GM18511 (cell line): ENCODE results near the gene PLIN5.

Experiments used
- ATAC-seq: cut with Tn5 transposase; IDR thresholded peaks from one replicate; pipeline ENCODE4 v1.9.1; 2021; ENCODE audit warnings: mild to moderate bottlenecking, moderate library complexity; ENCODE audit not compliant: unreplicated experiment

The PLIN5 gene, protein sequence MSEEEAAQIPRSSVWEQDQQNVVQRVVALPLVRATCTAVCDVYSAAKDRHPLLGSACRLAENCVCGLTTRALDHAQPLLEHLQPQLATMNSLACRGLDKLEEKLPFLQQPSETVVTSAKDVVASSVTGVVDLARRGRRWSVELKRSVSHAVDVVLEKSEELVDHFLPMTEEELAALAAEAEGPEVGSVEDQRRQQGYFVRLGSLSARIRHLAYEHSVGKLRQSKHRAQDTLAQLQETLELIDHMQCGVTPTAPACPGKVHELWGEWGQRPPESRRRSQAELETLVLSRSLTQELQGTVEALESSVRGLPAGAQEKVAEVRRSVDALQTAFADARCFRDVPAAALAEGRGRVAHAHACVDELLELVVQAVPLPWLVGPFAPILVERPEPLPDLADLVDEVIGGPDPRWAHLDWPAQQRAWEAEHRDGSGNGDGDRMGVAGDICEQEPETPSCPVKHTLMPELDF

GRCh38 chr19:4534836-4535658 lies at the start of gene PLIN5:
TSS of gene PLIN5 (minus strand) at chr19:4535224. CDS start at chr19:4534074, 1,150 bp downstream.
- no peak for ATAC-seq

GRCh38 chr19:4583961-4584669 lies 49.1 kb upstream of the PLIN5 start:
- ATAC-seq = no peak

DNA sequence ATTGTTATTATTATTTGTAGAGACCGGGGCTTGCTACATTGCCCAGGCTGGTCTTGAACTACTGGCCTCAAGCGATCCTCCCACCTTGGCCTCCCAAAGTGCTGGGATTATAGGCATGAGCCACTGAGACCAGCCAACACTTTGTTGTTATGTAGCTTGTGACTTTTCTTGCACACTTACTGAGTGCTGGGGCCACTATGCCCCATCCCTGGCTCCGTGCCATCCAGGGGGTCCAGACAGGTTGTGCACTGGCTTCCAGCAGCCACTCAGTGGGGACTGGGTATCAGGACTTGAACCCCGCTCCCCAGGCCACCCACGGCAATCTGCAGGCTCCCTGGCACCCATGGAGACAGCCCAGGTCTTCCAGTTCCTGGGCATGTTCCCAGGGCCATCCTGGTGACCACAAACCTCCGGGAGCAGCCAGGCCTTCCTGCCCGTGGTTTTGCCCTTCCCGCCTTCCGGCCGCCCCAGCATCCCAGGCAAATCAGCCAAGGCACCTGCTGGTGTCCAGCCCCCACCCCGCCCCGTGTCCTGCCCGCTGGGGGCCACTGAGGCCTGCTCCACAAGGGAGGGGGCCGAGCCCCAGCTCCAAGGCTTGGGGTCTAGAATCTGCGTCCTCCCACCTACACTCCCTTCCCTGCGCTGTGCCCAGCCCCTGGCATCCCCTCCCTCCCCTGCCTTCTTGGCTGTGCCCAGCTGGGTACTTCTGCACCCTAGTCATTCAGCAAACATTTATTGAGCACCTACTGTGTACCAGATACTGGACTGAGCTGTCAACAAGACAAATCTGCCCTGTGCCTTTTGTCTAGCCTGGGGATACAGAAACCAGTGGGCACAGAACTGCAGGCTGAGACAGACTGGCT lies 48.2 kb upstream of the PLIN5 start:
- ATAC-seq = no peak

DNA sequence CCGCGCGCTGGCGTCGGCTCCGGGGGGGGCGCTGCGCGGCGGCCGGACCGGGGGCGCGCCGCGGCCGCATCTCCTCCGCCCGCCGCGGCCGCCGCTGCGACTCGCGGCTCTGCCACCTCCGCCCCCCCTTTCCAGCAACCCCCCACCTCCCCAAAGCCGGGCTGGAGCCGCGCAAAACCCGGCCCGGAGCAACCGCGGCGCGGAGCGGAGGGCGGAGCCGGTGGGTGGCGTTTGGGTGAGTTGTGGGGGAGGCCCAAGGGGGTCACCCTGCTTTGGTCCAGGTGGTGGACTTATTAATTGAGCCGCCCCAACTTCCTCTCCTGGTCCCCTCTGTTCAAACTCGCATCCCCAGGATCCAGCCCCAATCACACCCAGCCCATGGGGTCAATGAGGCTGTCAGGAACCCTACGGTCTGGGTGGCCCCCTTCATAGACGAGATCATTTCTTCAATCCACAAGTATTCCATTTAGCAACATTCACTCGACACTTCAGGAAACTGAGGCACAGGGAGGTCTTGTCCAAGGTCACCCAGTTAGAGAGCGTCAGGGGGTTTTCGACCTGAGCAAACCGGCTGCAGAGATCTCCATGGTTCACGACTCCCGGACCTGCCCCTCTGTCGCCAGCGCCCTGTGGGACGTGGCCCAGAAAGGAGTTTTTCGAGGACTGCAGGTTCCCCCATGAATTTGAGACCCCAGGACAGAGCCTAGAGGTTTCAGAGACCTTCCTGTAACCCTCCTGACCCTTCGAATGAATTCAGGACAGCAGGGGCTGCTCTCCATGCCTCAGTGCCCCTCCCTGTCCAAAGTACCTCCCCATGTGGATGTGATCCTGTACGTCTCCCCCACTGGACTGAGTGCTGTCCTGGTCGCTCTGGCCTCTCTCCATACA lies 46.9 kb upstream of the PLIN5 start:
- ATAC-seq = no peak

DNA sequence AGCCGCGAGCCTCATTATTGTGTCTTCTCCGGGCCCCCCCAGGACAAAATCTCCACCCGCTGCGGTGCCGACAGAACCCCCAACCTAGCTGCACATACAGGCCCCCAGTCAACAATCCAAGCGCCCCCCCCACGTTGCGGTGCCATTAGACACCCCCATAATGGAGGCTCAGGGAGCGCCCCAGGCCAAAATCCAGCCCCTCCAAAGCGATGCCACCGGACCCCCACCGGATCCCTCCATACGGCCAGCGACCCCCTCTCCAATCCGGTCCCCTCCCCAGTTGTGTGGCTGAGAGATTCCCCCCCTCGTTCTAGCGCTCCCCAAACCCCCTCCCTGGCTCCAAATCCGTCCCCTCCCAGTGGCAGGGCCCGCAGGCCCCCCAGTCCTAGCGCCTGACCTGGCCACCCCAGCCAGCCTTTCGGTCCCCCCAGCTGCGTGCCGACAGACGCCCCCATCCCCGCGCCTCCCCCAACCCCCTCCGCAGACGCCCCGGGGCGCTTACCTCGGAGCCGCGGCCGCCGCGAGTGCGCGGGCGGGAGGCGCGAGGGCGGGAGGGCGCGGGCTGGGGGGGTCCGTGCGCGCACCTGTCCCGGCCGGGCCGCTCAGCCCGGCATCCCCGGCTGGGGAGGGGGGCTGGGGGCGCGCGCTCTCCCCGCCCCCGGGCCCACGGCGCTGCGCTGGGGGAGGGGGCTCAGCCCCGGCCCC lies 46.1 kb upstream of the PLIN5 start:
- no peak for ATAC-seq

- ATAC-seq = no peak
Observed at GRCh38 chr19:4580021-4580901, 45.2 kb upstream of the PLIN5 start.

- ATAC-seq = no peak
Observed at GRCh38 chr19:4579389-4579788, 44.4 kb upstream of the PLIN5 start.

GRCh38 chr19:4578552-4579248 lies 43.7 kb upstream of the PLIN5 start:
- ATAC-seq = no peak

- ATAC-seq = no peak
Observed at GRCh38 chr19:4577020-4577782, 42.2 kb upstream of the PLIN5 start.

DNA sequence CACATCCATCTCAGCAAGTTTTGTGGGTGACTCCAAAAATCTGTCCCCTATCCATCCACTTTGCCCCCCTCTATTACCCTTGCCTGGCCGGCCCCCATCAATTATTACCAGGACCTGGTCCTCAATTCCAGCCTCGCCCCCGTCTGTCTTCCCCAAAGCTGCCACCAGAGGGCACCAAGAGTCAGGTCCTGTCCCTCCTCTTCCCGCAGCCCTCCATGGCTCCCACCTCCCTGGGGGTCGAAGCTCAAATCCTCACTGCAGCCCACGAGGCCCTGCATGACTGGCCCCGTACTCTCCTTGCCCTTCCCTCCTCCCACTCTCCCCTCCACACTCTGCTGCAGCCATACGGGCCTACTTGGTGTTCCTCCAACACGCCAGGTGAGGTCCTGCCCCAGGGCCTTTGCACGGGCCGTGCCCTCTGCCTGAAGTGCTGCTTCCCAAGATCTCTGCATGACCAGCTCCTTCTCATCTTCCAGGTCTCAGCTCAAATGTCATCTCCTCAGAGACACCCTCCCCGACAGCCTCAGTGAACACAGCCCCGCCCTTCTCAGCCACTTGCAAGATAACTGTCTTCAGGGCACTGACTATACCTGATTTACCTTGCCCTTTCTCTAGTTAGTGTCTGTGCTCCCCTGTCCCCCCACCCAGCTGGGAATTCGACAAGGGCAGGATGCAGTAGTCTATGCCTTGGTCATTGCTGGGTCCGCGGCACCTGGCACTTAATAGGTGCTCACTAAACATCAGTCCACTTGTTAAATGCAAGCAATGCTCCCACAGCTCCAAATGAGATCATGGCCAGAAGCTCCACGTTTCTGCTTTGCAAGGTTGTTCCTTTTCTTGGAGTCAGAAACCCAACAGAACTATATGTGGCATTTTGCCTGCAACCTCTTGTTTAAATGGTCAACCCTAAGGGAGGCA lies 41.3 kb upstream of the PLIN5 start:
- no peak for ATAC-seq

- ATAC-seq = no peak
Observed at GRCh38 chr19:4575267-4576015, 40.4 kb upstream of the PLIN5 start.

- ATAC-seq = no peak
Observed at GRCh38 chr19:4573682-4574081, 38.7 kb upstream of the PLIN5 start.

DNA sequence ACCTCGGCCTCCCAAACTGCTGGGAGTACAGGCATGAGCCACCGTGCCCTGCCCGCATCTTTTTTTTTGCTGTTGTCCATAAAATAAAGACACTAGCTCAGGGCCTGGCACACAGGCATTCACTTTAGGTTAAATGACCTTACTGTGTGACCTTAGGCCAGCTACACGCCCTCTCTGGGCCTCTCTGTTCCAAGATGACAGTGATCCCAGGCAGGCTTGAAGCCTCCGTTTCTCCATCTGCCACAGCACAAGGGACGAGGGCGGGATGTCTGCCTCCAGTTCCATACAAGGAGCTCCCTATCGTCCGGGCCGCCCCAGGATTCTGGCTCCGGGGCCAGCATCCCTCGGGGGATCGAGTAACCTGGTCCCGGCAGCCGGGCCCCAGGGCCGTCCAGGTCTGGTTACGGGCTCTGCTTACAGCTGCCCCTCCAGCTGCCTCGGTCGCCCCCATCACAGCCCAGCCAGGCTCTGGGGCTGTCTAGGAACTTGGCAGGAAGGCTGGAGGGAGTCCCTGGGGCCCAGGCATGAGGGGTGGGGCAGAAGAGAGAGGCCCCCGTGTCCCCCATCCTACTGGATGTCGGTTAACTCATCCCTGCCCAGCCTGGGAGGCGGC lies 36.4 kb upstream of the PLIN5 start:
- ATAC-seq = no peak

DNA sequence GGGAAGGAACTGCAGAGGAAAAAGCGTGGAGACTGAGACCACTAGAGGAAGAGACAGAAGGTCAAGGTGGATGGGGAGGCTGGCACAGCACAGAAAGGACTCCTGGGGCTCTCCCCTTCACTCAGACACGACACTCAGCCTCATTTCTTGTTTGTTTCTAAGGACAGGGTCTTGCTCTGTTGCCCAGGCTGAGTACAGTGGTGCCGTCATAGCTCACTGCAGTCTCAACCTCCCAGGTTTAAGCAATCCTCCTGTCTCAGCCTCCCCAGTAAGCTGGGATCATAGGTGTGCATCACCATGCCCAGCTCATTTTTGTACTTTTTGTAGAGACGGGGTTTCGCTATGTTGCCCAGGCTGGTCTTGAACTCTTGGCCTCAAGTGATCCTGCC lies 35.9 kb upstream of the PLIN5 start:
- ATAC-seq = no peak
